Islet of Langerhans (tissue), 1 donor: ENCODE measurements around the gene MZT2A.
"Not testable (repeated sequence)": the region's sequence is repeated elsewhere in the genome, so short reads cannot be mapped to it uniquely, and the experiment has no call there.

Experiments
- FAIRE-seq: peaks from one replicate; lab custom pipeline; 2011; peaks lifted over from hg19 to GRCh38; lab: Jason Lieb, UNC

Gene MZT2A

DNA sequence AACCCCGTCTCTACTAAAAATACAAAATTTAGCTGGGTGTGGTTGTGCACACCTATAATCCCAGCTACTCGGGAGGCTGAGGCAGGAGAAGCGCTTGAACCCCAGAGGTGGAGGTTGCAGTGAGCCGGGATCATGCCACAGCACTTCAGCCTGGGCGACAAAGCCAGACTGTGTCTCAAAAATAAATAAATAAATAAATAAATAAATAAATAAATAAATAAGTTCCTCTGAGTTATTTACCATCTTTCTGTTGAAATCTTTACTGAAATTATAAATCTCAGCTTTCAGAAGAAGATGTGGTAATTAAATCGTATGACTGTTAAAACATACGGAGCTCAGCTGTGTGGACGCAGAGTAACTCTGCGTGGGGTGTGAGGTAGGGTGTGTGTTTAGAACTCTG is 44.2 kb downstream of the MZT2A start:
- FAIRE-seq, result not testable (repeated sequence)

DNA sequence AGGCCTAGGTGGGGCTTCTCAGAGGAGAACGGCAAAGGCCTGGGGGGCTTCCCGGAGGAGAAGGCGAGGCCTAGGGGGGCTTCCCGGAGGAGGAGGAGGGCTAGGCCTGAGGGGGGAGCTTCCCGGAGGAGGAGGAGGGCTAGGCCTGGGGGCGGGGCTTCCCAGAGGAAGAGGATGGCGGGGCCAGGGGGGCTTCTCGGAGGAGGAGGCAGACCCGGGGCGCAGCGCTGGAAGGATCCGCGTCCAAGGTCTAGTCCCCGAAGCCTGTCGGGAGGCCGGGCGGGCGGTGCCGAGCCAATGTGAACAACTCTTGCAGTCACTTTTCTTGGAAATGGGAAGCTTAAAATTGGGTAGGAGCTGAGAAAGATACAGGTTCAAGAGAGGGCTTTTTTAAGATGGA is 46.3 kb downstream of the MZT2A start:
- FAIRE-seq, result no peak

DNA sequence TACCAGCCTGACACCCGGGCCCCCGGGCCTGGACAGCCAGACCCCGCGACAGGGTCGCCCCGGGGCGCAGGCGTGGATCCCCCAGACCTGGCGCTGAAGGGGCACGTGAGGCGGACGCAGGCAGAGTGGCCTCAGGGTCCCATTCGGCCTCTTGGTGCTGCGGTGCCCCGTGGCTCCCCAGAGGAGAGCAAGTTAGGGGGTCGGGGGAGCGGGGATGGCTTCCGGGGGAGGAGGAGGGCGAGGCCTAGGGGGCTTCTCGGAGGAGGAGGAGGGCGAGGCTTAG is 46.7 kb downstream of the MZT2A start:
- not testable (repeated sequence) for FAIRE-seq

DNA sequence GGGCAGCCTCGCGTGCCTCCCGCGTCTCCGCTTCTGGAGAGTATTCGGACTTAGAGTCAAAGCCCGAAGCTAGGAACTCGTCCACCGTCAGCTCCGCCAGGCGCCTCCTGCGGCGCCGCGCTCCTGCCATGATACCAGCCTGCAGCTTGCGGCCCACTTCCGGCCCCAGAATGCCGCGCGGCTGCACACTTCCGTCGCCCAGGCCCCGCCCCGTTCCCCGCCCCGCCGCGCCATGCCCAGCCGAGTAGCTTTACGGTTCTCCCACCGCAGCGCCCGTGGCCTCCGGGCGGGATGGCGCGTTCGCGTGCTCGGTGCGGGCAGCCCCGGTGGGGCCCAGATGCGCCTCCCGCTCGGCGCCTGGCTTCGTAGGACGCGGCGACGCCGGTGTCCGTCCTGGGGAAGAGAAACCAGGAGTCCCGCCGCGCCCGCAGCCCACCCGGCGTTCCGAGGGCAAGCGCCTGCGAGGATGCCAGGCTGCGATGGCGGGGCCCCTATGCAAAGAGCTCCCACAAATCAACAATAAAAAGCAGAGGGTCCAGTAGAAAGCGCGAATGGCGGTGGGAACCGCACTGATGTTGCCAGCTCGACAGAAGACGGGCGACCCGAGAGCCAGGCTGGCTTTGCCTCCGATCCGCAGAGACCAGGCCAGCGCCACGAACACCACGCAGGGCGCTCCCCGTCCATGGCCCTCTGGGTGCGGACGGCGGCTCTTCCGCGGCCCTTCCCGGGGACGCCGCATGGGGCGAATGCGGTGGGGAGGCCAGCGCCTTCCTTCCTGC is 47.3 kb downstream of the MZT2A start:
- not testable (repeated sequence) for FAIRE-seq

DNA sequence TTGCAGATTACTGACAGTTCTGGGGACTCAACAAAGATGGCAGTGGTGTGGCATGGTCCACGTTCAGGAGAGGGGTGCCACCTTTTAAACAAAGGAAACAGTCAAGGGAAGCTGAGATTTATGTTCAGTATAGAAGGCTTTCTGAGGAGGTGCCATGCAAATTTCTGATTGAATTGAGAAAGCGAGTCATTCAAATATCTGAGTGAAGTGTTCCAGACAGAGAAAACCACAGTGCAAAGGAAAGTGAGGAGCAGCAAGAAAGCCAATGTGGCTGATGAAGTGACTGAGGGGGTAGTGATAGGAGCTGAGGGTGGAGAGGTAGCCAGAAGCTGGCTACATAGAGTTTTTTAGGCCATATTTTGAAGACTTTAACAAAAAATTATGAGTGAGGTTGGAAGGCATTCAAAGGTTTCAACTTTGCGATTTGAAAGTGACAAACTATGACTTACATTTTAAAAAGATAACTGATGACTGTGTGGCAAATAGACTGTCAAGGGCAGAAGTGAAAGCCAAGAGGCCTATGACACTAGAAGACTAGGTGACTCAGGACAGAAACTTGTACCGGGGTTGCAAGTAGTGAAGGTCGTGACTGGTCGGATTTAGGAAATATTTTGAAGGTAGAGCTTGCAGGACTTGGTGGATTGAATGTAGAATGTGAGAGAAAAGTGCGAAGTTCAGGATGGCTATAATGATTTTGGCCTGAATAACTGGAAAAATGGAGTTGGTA is 51.3 kb downstream of the MZT2A start:
- FAIRE-seq, result not testable (repeated sequence)
